H7 (cell line): ENCODE results near the gene SPAG16. TPM values are rescaled to one million over a fixed set of nuclear protein-coding genes. Genes with fewer than 3 reads are reported as not detected.
"Not testable (repeated sequence)": the region's sequence is repeated elsewhere in the genome, so short reads cannot be mapped to it uniquely, and the experiment has no call there.

Experiments used
- DNase-seq: peaks from one replicate; pipeline ENCODE4 v3.0.0; 2012
- H3K27me3 ChIP-seq: 2 replicates; pipeline ENCODE4 v1.6.0; 2011; ENCODE audit warnings: mild to moderate bottlenecking, low read length; ENCODE audit not compliant: control insufficient read depth, insufficient read depth
- H3K36me3 ChIP-seq: replicated peaks from 2 replicates; pipeline ENCODE4 v1.5.1; 2011; ENCODE audit warnings: low read length; ENCODE audit not compliant: control insufficient read depth, insufficient read depth
- H3K4me3 ChIP-seq: 2 replicates; pipeline ENCODE4 v1.5.1; 2011; ENCODE audit warnings: low read depth, mild to moderate bottlenecking, control low read depth, low read length, moderate library complexity; ENCODE audit not compliant: insufficient read depth
- total RNA-seq: library from RNA; depleted of rRNA; stranded (reverse); fragments of >200 nt; shearing (Covaris generic); gene quantifications from 2 replicates; pipeline ENCODE4 v1.2.3, GENCODE V29; 2014

The SPAG16 gene
- total RNA-seq, 1 experiment from 2014 or later = 17.2 TPM

GRCh38 chr2:214011676-214012075 is 727.4 kb downstream of the SPAG16 start:
- Histone ChIP-seq H3K4me3 (no peak overlapping the region), H3K27me3 (no peaks in the 10 kb centered on the region), H3K36me3 (no peaks in the 10 kb centered on the region)
- DNase-seq = no peak

DNA sequence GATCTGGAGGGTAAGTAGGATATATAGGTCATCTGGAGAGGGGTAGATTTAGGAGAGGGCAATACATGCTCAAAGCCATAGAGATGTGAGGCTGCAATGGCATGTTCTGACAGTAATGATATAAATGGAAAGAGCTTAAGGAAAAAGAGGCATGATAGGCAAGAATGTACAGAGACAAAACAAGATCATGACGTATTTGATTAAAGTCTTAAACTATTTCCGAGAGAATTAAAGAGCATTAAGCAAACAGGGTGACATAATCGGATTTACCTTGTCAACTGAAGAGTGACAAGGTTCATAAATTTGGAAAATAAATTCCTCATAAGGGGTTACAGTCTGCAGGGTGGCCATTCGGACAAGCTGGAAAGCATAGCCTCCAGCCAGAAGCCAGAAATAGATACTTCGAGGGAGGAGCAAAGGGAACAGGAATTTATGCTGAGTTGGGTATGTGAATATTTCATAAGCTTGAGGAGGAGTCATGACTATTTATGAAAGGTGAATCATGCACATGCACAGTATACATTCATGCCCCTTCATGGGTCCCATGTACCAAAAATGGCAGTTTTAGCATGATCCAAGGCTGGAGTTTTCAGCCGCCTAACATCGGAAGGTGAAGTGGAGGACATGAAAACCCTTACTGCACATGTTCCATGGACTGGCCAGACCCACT is 730.4 kb downstream of the SPAG16 start:
- Histone ChIP-seq H3K36me3 (no peaks in the 10 kb centered on the region), H3K4me3 (no peak overlapping the region), H3K27me3 (no peaks in the 10 kb centered on the region)
- no peak for DNase-seq

DNA sequence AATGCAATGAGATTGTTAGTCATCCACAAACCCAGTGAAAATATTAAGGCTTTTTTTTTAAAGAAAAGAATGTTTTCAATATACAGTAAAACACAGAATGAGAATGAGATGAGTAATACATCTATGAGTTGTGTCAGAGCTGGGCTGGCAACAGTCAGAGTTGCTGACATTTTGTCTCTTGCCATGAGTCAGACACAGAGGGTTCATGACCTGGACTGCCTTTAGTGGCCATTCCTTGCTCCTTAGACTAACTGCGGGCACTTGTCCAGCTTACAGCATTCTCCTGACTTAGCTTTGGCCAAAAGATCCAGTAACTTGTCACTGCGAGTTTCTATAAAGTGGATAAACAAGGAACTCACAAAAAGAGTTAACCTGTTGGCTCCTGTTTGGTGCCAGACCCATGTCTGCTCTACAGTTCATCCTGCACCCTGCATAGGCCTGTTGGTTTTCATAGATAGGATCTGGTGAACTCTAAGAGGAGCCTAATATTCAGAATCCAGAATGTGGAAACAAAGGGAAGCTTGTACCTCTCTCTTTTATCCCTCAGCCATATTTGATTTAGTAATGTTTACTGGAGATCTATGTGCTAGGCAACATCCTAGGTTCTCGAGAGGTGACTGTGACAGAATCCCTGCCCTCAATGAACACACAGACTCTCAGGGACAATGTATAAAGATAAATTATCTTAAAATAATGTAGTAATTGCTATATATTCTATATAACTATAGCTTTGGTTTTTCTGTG is 735.1 kb downstream of the SPAG16 start:
- Histone ChIP-seq H3K4me3 (no peak overlapping the region), H3K36me3 (no peaks in the 10 kb centered on the region), H3K27me3 (no peaks in the 10 kb centered on the region)
- no peak for DNase-seq

- DNase-seq = no peak
- H3K36me3 ChIP-seq = no peaks in the 10 kb centered on the region
- no peak overlapping the region for H3K4me3 ChIP-seq
- H3K27me3 ChIP-seq = no peaks in the 10 kb centered on the region
Observed at GRCh38 chr2:214019973-214020345, 735.7 kb downstream of the SPAG16 start.

GRCh38 chr2:214029190-214029589 is 744.9 kb downstream of the SPAG16 start:
- H3K36me3 ChIP-seq = no peaks in the 10 kb centered on the region
- H3K27me3 ChIP-seq = no peaks in the 10 kb centered on the region
- no peak overlapping the region for H3K4me3 ChIP-seq
- no peak for DNase-seq

GRCh38 chr2:214031566-214031965 is 747.3 kb downstream of the SPAG16 start:
- no peak overlapping the region for H3K4me3 ChIP-seq
- H3K36me3 ChIP-seq = no peaks in the 10 kb centered on the region

DNA sequence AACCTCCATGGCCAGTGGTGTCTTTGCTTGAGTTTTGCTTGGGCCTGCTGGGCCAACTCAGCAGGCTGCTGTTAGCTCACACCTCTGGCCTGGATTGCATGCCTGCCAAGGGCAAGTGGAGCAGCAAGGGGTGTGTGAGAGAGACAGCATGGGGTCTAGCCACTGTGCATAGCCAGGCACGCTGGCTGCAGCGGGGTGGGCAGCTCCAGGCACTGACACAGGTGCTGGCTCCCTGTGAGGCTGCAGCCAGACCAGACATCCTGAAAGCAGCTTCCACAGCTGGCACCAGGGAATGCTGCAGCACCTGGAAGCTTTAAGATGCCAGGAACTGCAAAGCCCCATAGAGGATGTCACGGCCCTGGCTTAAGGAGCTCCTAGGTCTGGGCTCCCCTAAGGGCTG is 750.2 kb downstream of the SPAG16 start:
- no peak overlapping the region for H3K4me3 ChIP-seq
- H3K36me3 ChIP-seq = no peaks in the 10 kb centered on the region
- H3K27me3 ChIP-seq = no peaks in the 10 kb centered on the region
- DNase-seq = peak; percentile 4

More at GRCh38 chr2:214031566-214031965, 747.3 kb downstream of the SPAG16 start:
- no peaks in the 10 kb centered on the region for H3K27me3 ChIP-seq
- DNase-seq = no peak

- H3K27me3 ChIP-seq = no peaks in the 10 kb centered on the region
- DNase-seq = no peak
- no peak overlapping the region for H3K4me3 ChIP-seq
- H3K36me3 ChIP-seq = no peaks in the 10 kb centered on the region
Observed at GRCh38 chr2:214035091-214035852, 751.0 kb downstream of the SPAG16 start.

DNA sequence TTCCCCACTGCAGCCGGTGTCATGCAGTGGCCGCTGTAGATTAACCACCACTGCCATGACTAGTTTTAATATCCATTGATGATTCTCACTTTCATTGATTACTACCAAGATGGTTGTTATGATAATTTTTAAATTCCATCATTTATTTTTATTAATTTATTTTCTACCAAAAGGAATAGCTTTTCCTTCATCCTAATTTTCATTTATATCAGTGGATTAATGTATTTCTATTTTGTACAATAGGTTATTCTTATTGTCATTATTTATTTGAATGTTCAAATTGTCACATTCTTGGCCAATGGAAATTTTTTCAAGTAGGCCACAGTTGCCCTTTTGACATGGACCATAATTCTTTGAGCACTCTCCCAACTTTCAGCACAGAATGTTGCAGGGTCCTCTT is 751.7 kb downstream of the SPAG16 start:
- Histone ChIP-seq H3K36me3 (no peaks in the 10 kb centered on the region), H3K27me3 (no peaks in the 10 kb centered on the region), H3K4me3 (no peak overlapping the region)
- no peak for DNase-seq

DNA sequence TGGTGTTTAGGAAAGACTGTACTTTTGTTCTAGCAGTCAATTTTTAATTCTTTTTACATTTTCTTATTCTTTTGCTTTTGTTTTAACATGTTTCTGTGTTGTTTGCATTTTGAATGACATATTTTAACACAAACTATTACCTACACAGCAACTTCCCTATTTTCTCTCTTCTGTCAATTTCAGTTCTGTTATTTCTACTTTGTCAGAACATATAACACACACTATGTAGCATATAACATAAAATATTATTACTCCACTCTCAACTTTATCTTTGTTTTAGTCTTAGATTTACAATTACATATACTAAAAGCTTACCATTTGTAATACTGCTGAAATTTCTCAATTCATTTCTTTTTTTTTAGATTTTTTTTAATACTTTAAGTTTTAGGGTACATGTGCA is 753.9 kb downstream of the SPAG16 start:
- Histone ChIP-seq H3K27me3 (no peaks in the 10 kb centered on the region), H3K4me3 (no peak overlapping the region), H3K36me3 (no peaks in the 10 kb centered on the region)
- no peak for DNase-seq

- Histone ChIP-seq H3K36me3 (no peaks in the 10 kb centered on the region), H3K4me3 (no peak overlapping the region), H3K27me3 (no peaks in the 10 kb centered on the region)
- no peak for DNase-seq
Observed at GRCh38 chr2:214050731-214051130, 766.5 kb downstream of the SPAG16 start.

- Histone ChIP-seq H3K4me3 (no peak overlapping the region), H3K36me3 (no peaks in the 10 kb centered on the region), H3K27me3 (no peaks in the 10 kb centered on the region)
- no peak for DNase-seq
Observed at GRCh38 chr2:214051585-214051984, 767.3 kb downstream of the SPAG16 start.

- no peak for DNase-seq
- Histone ChIP-seq H3K36me3 (no peaks in the 10 kb centered on the region), H3K4me3 (no peak overlapping the region), H3K27me3 (no peaks in the 10 kb centered on the region)
Observed at GRCh38 chr2:214052235-214052634, 768.0 kb downstream of the SPAG16 start.

DNA sequence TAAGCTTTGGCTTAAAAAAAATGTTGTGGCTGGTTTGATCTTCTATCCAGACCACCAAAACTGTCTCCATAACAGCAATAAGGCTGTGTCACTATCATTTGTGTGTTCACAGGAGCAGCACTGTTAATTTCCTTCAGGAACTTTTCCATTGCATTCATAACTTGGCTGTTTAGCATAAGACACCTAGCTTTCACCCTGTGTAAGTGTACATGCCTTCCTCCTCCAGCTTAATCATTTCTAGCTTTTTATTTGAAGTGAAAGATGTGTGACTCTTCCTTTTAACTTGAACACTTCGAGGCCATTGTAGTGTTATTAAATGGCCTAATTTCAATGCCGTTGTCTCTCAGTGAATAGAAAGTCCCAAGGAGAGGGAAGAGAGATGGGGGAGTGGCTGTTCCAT is 773.7 kb downstream of the SPAG16 start:
- no peaks in the 10 kb centered on the region for H3K27me3 ChIP-seq
- no peaks in the 10 kb centered on the region for H3K36me3 ChIP-seq
- no peak overlapping the region for H3K4me3 ChIP-seq
- no peak for DNase-seq

- not testable (repeated sequence) for H3K27me3 ChIP-seq, DNase-seq, H3K36me3 ChIP-seq, H3K4me3 ChIP-seq
Observed at GRCh38 chr2:214062279-214062678, 778.0 kb downstream of the SPAG16 start.
